Measurements from ENCODE around the gene ZNF621.

The ZNF621 gene

GRCh38 chr3:40516201-40516600 is 8.6 kb upstream of the ZNF621 start:
- H3K9me2 ChIP-seq (replicated peaks; ENCODE audit: low read depth, low read length), result no peaks in the 10 kb centered on the region
- H3K9me3 ChIP-seq (ENCODE audit: insufficient read depth, low read depth, low read length), result no peaks in the 10 kb centered on the region
- H3F3A ChIP-seq (ENCODE audit: low read depth), result no peaks in the 10 kb centered on the region
- H4K20me1 ChIP-seq (ENCODE audit: insufficient read depth, low read length, poor library complexity, severe bottlenecking), result no peaks in the 10 kb centered on the region
- TF ChIP-seq CTCF (conservative IDR thresholded peaks at IDR 0.05; ENCODE audit: low read length), result no peak
- no peak for TF ChIP-seq EZH2phosphoT487 (IDR thresholded peaks at IDR 0.05; ENCODE audit: borderline replicate concordance)
- no peak overlapping the region for H3K4me2 ChIP-seq (ENCODE audit: low read depth, low read length, poor library complexity, severe bottlenecking)
- peaks cover 23% of the 10 kb centered on the region; the same call in 1 of the 2 replicates for H3K36me3 ChIP-seq (ENCODE audit: insufficient read depth, low read length)
- no peak overlapping the region for H3K4me3 ChIP-seq (ENCODE audit: low read length, poor library complexity, severe bottlenecking)
- H3K9ac ChIP-seq (ENCODE audit: low read depth, low read length, poor library complexity, severe bottlenecking), result no peak overlapping the region
- no peak overlapping the region for H2AFZ ChIP-seq (ENCODE audit: low read length)
- no peaks in the 10 kb centered on the region for H3K79me2 ChIP-seq (ENCODE audit: insufficient read depth, low read length)
- H3K4me1 ChIP-seq (ENCODE audit: insufficient read depth, low read length, poor library complexity, severe bottlenecking), result no peaks in the 10 kb centered on the region
- H3K27me3 ChIP-seq (ENCODE audit: insufficient read depth, low read length, poor library complexity, severe bottlenecking), result no peaks in the 10 kb centered on the region

- Histone ChIP-seq H3K4me1 (ENCODE audit: insufficient read depth, low read length, poor library complexity, severe bottlenecking) (no peaks in the 10 kb centered on the region), H3K27me3 (ENCODE audit: insufficient read depth, low read length, poor library complexity, severe bottlenecking) (no peaks in the 10 kb centered on the region), H2AFZ (ENCODE audit: low read length) (no peak overlapping the region), H3K36me3 (ENCODE audit: insufficient read depth, low read length) (peaks cover 14% of the 10 kb centered on the region; the same call in 1 of the 2 replicates), H3K9me2 (replicated peaks; ENCODE audit: low read depth, low read length) (no peaks in the 10 kb centered on the region), H3F3A (ENCODE audit: low read depth) (no peaks in the 10 kb centered on the region), H3K79me2 (ENCODE audit: insufficient read depth, low read length) (no peaks in the 10 kb centered on the region), H3K9ac (ENCODE audit: low read depth, low read length, poor library complexity, severe bottlenecking) (no peak overlapping the region), H3K9me3 (ENCODE audit: insufficient read depth, low read depth, low read length) (no peaks in the 10 kb centered on the region), H3K4me3 (ENCODE audit: low read length, poor library complexity, severe bottlenecking) (no peak overlapping the region), H3K4me2 (ENCODE audit: low read depth, low read length, poor library complexity, severe bottlenecking) (no peak overlapping the region), H4K20me1 (ENCODE audit: insufficient read depth, low read length, poor library complexity, severe bottlenecking) (no peaks in the 10 kb centered on the region)
- no peak for TF ChIP-seq EZH2phosphoT487 (IDR thresholded peaks at IDR 0.05; ENCODE audit: borderline replicate concordance)
- no peak for TF ChIP-seq CTCF (conservative IDR thresholded peaks at IDR 0.05; ENCODE audit: low read length)
Observed at GRCh38 chr3:40518067-40518466, 6.7 kb upstream of the ZNF621 start.

- H3K4me1 ChIP-seq (ENCODE audit: insufficient read depth, low read length, poor library complexity, severe bottlenecking), result no peaks in the 10 kb centered on the region
- H3K9me2 ChIP-seq (replicated peaks; ENCODE audit: low read depth, low read length), result no peaks in the 10 kb centered on the region
- no peak overlapping the region for H2AFZ ChIP-seq (ENCODE audit: low read length)
- peaks cover 14% of the 10 kb centered on the region; the same call in 1 of the 2 replicates for H3K36me3 ChIP-seq (ENCODE audit: insufficient read depth, low read length)
- no peak overlapping the region for H3K9ac ChIP-seq (ENCODE audit: low read depth, low read length, poor library complexity, severe bottlenecking)
- H4K20me1 ChIP-seq (ENCODE audit: insufficient read depth, low read length, poor library complexity, severe bottlenecking), result no peaks in the 10 kb centered on the region
- no peaks in the 10 kb centered on the region for H3K27me3 ChIP-seq (ENCODE audit: insufficient read depth, low read length, poor library complexity, severe bottlenecking)
- no peaks in the 10 kb centered on the region for H3K9me3 ChIP-seq (ENCODE audit: insufficient read depth, low read depth, low read length)
- H3K4me2 ChIP-seq (ENCODE audit: low read depth, low read length, poor library complexity, severe bottlenecking), result no peak overlapping the region
- H3K4me3 ChIP-seq (ENCODE audit: low read length, poor library complexity, severe bottlenecking), result no peak overlapping the region
- TF ChIP-seq CTCF (conservative IDR thresholded peaks at IDR 0.05; ENCODE audit: low read length), result no peak
- no peak for TF ChIP-seq EZH2phosphoT487 (IDR thresholded peaks at IDR 0.05; ENCODE audit: borderline replicate concordance)
- H3F3A ChIP-seq (ENCODE audit: low read depth), result no peaks in the 10 kb centered on the region
- no peaks in the 10 kb centered on the region for H3K79me2 ChIP-seq (ENCODE audit: insufficient read depth, low read length)
Observed at GRCh38 chr3:40518848-40519247, 5.9 kb upstream of the ZNF621 start.
